Activated CD4-positive, alpha-beta T cell treated with anti-CD3 and anti-CD28 coated beads, Interleukin-2, amount 50 U/mL, for 4 hours (primary cell): ENCODE data around the gene LAD1.
A peak's percentile ranks its signal among the peaks of the same experiment; 100 is the strongest.

Source experiments
- DNase-seq, 2 experiments: peaks; one replicate each; pipeline ENCODE4 v3.0.0-alpha.2; 2020

Gene LAD1, protein sequence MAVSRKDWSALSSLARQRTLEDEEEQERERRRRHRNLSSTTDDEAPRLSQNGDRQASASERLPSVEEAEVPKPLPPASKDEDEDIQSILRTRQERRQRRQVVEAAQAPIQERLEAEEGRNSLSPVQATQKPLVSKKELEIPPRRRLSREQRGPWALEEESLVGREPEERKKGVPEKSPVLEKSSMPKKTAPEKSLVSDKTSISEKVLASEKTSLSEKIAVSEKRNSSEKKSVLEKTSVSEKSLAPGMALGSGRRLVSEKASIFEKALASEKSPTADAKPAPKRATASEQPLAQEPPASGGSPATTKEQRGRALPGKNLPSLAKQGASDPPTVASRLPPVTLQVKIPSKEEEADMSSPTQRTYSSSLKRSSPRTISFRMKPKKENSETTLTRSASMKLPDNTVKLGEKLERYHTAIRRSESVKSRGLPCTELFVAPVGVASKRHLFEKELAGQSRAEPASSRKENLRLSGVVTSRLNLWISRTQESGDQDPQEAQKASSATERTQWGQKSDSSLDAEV

DNA sequence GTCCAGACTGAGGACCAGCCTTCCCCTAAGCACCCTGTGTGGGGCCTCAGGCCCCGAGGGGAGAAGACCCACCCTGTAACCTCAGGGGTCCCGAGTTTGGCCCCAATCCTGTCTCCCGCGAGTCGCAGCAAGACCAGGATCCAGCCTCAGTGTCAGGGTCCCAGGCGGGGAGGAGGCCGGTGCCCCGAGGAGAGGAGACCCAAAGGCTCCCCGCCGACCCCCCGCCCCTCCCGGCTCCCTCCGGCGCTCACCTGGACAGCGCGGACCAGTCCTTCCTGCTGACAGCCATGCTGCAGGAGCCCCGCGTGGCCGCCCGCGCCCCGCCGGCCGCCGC, at the start of gene LAD1:
Gene LAD1 (minus strand): TSS at position 307 of the 334 bp plus-strand sequence. CDS start 18 bp downstream, at position 289.
- DNase-seq = no peak

DNA sequence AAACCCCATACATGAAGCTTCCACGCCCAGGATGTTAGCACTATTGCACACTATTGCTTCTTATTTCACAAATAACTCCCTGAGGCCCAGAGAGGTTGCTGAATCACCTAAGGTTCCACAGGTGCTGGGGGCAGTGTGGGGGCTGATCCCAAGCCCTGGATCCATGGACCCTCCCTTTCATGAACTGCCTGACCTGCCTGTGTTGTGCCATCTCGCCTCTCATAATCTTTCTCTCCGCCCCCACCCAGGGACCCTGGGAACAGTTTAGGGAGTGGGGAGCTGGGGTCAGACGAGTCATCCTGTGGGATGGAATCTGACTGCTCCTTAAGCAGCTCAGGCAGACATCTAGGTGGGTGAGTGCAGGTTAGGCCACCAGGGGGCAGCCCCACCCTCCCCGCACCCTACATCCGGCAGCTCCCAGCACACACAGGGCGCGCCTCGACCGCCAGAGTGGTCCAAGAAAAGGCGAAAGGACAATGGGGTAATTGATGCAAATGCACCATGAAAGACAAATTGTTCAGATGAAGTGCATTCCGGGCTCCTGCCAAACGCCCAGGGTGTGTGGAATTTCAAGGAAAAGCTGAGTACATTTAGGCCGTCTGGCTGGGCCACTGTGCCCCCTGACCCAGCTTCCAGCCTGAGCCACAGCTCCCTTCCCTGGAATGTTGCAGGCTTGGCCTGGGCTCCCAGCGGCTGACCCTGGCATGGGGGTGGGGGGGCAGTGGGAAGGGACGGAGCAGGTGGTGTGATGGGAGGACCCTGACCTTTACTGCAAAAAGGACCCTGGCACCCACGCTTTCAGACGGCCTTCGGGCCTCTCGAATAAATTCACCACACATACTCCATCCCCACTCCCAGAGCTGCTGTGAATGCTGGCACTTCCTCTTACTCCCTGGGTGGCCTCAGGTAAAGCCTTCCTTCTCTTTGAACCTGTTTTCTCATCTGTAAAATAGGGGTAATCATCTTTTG, 49.1 kb upstream of the LAD1 start:
- peak; percentile 42 to 43 for DNase-seq

DNA sequence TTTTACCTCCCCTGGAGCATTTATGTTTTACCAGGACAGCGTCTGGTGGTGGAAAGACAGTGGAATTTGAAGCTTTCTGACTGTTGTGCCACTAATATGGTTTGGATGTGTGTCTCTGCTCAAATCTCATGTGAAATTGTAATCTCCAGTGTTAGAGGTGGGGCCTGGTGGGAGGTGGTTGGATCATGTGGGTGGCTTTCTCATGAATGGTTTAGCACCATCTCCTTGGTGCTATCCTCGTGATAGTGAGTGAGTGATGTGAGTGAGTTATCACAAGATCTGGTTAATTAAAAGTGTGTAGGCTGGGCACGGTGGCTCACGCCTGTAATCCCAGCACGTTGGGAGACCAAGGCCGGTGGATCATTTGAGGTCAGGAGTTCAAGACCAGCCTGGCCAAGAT, 46.2 kb upstream of the LAD1 start:
- no peak for DNase-seq

DNA sequence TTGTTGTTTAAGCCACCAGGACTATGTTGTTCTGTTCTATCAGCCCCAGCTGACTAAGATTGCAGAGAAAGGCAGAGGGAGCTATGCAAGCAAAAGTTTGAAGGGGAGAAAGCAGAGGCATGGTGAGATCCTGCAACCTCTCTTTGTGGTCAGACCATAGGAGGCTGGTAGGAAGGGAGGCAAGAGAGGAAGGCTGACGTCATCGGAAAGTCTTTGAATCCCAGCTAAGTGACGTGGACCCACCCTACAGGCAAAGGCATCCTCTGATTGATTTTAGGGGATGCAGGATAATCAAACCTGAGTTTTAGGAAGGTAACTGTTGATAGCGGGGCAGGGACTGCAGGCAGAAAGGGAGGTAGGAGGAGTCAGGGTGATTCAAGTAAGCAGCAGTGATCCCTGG, 45.7 kb upstream of the LAD1 start:
- no peak for DNase-seq

DNA sequence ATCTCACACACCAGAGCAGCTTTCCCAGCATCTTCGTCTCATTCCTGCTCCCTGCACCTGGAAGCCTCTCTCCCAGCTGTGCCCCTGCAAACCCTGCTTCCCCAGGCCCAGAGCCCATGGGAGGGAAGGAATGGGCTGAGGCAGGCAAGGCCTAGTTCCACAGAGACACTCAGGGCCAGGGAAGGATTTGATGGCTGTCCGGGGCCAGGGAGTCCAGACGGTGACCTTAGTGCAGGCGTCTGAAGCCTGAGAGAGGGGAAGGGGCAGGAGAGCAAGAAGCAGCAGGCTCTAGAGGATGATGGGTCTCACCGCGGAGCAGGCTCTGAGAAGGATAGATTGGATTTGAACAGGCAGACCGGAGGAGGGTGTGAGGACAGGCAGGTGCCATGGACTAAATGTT, 44.6 kb upstream of the LAD1 start:
- DNase-seq = no peak

DNA sequence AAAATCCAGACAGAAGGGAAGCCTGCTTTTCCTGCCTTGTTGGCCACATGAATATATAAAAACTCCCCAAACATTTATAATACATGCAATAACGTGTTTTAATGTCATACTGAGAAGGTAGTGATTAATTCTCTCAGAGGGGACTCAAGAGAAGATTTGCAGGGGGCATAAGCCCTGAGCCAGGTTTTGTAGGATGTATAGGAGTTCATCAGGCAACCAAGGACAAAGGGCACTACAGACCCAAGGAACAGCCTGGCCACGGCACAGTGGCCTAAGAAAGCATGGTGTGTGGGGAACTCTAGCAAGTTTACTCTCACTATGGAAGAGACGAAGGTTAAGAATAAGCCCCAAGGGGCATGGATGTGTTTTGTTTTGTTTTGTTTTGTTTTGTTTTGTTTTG, 37.8 kb upstream of the LAD1 start:
- no peak for DNase-seq

DNA sequence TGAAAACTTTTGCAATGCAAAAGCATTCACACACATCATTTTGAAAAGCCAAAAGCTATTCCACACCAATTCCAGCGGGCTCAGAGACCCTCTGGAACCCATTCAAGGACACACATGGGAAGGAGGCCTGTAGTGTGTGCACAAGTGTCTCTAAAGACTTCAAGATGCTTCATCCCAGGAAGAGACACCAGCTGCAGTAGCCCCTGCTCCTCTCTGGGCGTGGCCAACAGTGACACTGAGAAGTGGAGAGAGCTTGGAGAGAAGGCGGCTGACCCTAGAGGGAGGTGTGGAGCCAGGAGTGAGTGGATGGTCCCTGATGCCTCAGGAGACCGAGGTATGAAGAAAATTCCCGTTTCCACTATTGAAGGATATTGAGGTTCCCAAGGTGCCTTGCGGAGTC, 37.3 kb upstream of the LAD1 start:
- DNase-seq = no peak

DNA sequence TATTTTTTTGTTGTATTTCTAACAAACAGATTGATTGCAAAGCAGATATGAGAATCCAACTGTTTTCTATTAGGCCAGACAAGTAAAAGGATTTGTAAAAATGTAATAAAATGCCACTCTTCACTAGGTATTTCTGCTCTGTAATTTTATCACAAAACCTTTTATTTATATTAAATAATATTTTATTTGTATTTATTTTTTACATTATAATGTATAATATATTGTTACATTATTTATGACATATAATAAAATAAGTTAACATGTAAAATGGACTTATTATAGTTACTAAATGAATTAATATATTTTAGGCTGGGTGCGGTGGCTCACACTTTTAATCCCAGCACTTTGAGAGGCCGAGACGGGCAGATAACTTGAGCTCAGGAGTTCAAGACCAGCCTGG, 35.1 kb upstream of the LAD1 start:
- no peak for DNase-seq

DNA sequence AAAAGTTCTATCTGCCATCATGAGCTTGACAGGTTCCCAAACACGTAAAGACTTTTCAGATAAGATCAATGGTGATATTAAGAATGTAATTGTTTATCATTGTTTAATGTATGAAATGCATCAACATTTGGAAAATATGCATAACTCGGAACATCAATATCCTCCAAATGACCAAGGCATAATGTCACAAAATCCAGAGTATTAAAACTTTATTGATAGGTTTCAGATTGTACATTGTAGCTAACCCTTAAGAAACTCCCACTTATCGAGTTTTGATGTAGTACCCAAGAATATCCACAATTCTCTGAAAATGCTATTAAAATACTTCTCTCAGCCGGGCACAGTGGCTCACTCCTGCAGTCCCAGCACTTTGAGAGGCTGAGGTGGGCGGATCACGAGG, 34.5 kb upstream of the LAD1 start:
- DNase-seq = no peak

DNA sequence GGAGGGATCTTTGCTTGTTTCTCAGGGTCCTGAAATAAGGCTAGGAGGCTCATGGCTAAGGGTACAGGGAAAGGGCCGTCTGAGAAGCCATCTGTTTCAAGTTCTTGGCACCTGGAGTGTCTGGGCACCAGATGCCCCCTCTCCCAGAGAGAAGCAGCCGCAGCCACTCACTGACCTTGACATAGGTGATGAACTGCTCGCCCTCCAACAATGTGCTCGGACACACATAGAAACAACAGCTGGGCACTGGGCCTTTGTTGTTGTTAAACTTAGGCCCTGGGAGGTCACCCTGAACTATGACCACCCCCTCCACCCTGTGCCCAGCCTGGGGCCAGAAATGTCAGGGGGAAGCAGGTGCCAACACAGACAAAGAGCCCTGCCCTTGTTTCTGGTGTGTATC, 31.7 kb upstream of the LAD1 start:
- DNase-seq = no peak

DNA sequence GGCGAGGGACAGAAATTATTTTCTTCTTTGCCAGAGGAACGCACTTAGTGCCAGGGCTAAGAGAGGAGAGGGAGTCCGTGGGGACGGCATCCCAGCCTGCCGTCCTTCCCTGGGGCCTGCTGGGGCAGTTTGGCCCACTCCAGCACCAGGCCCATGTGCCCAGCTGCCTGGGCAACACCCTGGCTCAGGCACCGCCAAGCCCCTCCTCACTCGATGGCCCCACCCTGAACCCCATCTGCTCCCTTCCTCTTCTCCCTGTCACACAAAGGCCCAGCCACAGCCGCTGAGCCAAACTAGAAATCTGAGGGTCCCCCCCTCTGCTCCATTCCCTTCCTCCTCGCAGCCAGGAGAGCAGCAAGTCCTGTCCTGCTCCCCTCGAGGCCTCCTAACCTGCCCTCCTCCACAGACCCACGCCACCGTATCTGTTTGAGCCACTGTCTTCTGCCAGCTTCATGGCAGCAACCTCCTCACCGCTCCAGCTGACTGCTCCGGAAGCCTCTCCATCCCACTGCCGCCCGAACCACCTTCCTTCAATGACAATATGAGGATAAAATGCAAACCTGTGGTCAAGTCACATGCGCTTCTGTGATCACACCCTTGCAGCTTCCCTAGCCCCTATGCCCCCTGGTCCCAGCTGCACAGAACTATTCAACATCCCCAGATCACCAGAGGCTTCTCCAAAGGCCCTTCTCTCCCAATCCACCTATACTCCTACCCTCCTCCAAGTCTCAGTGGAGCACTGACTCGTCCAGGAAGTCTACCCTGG, 30.8 kb upstream of the LAD1 start:
- no peak for DNase-seq

DNA sequence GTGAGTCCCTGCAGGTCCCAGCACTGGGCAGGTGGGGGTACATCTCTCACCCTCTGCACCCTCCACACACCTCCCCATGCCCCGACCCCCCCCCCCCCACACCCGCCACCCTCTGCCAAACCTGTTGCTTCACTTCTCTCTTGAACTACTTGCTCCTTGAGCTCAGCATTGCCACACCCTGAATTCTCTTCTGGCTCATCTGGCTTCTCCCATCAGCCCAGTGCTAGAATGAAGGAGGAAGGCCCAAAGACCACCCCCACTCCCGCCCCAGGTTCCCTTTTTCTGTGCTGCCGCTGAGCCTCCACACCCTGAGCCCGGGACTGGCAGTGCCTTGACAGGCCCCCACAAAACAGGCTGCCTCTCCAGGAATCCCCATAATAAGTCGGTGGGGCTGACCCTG, 28.8 kb upstream of the LAD1 start:
- no peak for DNase-seq

DNA sequence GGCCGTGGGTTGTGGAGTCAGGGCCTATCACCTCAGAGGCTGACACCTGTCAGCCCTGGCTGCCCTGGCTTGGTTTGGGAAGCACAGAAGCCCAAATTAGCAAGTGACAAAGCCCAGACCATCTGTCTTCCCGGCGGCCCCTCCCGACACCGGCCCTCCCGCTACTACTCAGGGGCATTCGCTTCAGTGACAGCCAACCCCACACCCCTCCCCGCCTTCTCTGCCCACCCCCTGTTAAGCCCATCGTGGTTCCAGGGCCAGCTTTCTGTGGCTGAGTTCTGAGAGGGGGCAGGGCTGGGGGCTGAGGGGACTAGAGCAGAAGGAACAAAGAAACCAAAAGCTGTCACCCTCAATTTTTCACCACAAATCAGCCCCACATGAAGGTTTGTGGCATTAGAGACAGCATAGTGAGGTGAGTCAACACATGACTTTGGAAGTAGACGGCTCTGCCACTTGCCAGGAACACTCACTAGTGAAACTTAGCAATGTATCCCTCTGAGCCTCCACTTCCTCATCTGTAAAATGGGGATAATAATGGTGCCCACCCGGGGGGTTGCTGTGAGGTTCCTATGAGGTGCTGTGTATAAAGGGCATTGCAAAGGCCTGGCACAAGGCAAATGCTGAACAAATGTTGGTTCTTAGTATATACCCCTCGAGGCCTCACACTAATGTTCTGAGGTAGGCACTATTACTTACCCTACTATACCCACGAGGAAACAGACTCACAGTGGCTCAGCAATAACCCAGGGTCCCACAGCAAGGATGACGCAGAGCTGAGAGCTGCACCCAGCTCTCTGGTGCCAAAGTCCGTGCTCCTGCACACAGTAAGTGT, 27.6 kb upstream of the LAD1 start:
- DNase-seq = no peak

DNA sequence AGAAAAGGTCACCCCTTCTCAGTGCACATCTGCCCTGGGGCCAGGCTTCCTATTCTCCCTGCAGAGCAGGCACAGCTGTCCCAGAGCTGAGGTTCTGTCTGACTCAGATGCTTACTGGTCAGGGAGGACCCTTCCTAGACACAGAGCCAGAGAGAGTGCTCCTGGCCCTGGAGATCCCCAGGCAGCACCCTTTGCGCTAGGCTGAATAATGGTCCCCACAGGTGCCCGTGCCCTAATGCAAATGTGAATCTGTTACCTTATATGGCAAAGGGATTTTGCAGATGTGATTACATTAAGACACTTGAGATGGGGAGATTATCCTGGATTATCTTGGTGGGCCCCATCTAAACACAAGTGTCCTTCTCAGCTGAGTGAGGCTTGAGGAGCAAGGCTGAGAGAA, 25.0 kb upstream of the LAD1 start:
- no peak for DNase-seq

DNA sequence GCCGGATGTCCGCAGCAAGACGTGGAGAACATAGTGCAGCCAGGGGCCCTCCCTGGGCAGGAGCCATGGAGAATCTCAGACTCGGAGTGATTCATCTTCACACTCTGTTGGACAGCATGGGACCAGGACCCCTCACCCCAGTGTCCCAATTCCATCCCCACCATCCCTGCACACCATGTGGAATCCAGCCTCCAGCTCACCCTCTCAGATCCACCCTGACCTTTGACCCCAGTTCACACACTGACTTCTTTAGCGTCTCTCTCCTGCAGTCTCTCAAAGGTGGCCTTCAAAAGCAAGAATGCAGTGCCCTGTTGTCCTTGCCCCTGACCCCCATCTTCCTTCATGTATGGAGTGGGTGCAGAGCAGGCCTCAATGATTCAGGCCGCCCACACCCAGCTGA, 24.5 kb upstream of the LAD1 start:
- DNase-seq = no peak

DNA sequence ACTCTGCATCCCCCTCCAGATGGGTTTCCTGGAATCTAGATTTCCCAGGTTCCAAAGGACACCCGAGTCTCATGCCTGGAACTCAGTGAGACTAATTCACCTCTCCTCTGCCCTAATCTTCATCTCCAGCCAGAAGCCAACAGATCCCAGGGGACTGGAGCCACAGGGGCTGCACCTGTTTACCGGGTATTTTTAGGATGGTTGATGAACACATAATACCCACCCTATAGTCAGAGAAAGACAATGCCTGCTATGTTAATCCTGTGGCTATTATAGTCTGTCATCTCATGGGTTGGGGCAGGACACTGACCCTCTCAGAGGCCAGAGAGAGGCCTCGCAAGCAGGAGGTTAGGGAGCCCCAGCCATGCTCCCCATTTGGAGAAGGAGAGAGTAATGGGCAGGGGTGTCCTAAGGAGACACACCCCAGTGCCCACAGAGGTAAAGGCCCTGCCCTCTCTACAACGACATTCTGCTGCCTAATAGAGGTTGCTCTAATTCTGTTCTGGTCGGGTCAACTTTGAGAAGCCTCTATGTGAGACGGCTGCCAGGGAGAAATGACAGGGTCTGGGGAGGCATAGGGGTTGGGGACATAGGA, 23.4 kb upstream of the LAD1 start:
- DNase-seq = no peak

DNA sequence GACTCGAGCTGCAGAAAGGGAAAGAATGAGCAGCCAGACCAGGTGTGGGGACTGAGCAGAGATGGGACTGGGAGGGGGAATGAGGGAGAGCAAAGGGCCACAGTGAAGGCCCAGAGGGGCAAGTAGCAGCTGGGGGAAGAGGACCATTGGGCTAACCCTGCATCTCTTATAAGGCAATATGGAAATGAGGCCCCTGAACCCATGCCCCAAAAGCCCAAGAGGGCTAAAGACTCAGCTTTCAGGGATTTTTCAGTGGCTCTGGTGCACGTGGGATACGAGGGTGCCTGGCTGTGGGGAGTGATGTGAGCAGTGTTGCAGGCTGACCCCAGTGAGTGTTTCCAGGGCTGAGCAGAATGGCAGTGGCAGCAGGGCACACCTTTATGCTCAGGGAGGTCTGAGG, 22.9 kb upstream of the LAD1 start:
- no peak for DNase-seq

DNA sequence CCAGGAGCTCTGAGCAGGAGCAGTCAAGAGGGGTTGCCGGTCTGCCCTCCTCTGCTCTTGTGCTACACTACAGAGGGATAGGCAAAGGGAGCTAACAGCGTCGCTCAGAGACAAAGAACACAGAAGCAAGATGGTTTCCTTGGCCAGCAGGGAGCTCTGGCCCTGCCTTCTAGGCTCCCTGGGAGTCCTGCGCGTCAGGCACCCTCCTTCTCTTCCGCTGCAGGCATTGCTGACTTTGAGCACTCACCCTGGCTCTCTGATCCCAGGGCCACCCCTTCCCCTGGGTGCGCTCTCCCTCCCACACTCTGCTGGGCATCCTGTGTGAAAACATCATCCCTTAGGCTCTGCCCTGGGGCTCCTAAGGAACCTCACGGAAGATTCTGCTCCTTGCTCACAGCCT, 21.9 kb upstream of the LAD1 start:
- no peak for DNase-seq

DNA sequence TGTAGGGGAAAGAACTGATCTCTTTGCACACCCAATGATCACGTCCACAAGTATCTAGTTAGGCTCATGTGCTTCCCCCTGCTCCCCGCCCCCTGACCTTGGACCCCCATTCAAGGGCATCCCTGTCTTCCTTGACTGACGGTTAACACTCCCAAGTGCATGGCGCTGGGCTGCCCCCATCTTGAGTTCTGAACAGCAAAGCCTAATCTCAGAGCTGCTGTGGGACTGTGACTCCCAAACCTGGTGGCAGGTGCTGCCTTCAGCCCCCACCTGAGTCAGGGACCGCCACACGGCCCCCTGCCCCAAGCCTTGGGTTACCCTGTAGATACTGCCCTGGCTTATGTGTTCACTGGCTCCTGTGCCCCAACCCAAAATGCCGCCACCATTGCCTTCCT, 21.5 kb upstream of the LAD1 start:
- DNase-seq = no peak

DNA sequence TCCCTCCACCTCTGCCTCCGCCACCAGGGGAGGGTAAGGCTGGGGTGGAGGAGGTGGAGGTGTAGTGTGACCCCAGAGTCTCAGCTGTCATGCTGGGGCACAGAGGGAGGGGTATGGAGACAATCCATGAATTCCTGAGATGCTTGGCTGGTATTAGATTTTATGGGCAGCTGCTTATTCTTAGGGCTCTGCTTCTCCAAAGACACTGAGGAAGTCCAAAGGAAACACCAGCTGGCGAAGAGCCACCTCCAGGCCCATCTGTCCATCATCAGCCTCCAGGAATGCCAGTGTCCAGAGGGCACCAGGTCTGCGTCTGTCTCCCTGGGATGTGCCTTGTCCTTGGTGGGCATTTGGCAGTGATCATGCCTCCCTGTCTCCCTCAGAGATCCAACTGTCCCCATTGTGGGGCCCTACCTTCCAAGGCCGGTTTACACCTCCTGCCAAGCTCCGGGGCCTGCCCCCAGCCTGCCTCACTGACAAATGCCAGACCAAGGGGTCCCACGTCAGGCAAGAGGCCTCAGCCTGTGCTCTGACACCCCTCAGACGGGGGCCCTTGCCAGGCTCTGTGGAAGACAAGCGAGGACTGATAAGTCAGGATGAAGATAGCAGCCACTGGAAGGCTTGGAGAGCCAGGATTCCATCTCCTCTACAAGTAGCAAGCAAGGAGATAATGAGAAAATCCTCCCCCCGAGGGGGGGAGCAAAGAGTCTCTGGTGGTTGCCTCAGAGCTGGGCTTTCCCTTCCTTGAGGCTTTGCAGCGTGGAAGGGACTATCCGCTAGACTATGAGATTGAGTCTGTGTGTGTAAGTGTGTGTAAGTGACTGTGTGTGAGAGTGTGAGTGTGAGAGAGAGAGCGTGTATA, 20.9 kb upstream of the LAD1 start:
- DNase-seq = no peak

DNA sequence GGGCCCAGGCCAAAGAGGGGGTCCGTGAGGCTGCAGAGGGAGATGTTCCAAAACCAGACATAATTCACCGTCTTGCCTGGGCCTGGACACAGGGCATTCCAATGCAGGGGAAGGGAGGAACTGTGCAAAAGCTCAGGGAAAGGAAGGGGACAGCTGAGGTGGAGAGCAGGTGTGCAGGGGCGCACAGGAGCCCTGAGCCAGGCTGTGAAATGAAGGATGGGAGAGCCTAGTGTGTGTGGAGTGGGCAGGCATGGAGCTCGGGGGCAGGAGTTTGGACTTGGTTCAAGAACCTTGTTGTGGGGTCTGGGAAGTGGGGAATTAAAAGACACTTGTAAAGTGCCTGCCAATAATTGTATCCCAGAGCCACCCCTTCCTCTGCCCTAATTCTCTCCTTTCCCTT, 20.1 kb upstream of the LAD1 start:
- no peak for DNase-seq
